Upper lobe of right lung (tissue), 1 donor: ENCODE data around the gene TMPRSS11E. TPM values are rescaled to one million over a fixed set of nuclear protein-coding genes. Genes with fewer than 3 reads are reported as not detected.

Experiments used
- ATAC-seq: fragments of 200-7000 bp; cut with Tn5 transposase; one replicate; pipeline ENCODE4 v1.9.1; 2020; ENCODE audit warnings: mild to moderate bottlenecking, moderate library complexity
- DNase-seq: peaks from one replicate; pipeline ENCODE4 v3.0.0-alpha.2; 2020
- H3K27ac ChIP-seq: fragments of 200-600 bp; one replicate; pipeline ENCODE4 v1.8.0; 2022
- H3K27me3 ChIP-seq: fragments of 200-600 bp; one replicate; pipeline ENCODE4 v1.8.0; 2022; ENCODE audit warnings: mild to moderate bottlenecking
- H3K36me3 ChIP-seq: fragments of 200-600 bp; one replicate; pipeline ENCODE4 v1.8.0; 2022
- H3K4me1 ChIP-seq: fragments of 200-600 bp; one replicate; pipeline ENCODE4 v1.8.0; 2022
- H3K4me3 ChIP-seq: fragments of 200-600 bp; one replicate; pipeline ENCODE4 v1.8.0; 2022; ENCODE audit warnings: mild to moderate bottlenecking
- H3K9me3 ChIP-seq: fragments of 200-600 bp; one replicate; pipeline ENCODE4 v1.8.0; 2022
- intact Hi-C: fragments of 100-400 bp; cut with DNase I; formaldehyde crosslinking; loops from one replicate; pipeline ENCODE4 v1.11.0; 2022
- total RNA-seq: library from RNA; stranded (reverse); fragmentation: NEBNext Ultra II Directional; extraction: Animal tissue kit (Norgen Biotek cat#: 25700); gene quantifications from one replicate; pipeline ENCODE4 v1.2.1, GENCODE V29; 2021
- TF ChIP-seq, protein P1 (sequence below): fragments of 200-600 bp; IDR thresholded peaks from one replicate; pipeline ENCODE4 v1.8.0; 2022; ENCODE audit warnings: antibody characterized with exemption
- donor health status: DM: no; HTN: yes; CAD: no; lungs with severe emphysema.

The TMPRSS11E gene
- total RNA-seq, 1 donor from 2014 or later: not detected

GRCh38 chr4:68451246-68452211 lies 4.3 kb downstream of the TMPRSS11E start:
- Histone ChIP-seq H3K4me1 (no peaks in the 10 kb centered on the region), H3K27ac (no peak overlapping the region), H3K4me3 (no peak overlapping the region), H3K9me3 (no peaks in the 10 kb centered on the region), H3K27me3 (no peaks in the 10 kb centered on the region), H3K36me3 (no peaks in the 10 kb centered on the region)
- DNase-seq (no peak), ATAC-seq (no peak)
- TF ChIP-seq, protein P1, sequence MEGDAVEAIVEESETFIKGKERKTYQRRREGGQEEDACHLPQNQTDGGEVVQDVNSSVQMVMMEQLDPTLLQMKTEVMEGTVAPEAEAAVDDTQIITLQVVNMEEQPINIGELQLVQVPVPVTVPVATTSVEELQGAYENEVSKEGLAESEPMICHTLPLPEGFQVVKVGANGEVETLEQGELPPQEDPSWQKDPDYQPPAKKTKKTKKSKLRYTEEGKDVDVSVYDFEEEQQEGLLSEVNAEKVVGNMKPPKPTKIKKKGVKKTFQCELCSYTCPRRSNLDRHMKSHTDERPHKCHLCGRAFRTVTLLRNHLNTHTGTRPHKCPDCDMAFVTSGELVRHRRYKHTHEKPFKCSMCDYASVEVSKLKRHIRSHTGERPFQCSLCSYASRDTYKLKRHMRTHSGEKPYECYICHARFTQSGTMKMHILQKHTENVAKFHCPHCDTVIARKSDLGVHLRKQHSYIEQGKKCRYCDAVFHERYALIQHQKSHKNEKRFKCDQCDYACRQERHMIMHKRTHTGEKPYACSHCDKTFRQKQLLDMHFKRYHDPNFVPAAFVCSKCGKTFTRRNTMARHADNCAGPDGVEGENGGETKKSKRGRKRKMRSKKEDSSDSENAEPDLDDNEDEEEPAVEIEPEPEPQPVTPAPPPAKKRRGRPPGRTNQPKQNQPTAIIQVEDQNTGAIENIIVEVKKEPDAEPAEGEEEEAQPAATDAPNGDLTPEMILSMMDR: no peak
- intact Hi-C loops: no loop called here

- no peak for DNase-seq
- no peak overlapping the region for H3K27ac ChIP-seq
- intact Hi-C loops: no loop called here
- TF ChIP-seq, protein P1: no peak
- H3K9me3 ChIP-seq: no peaks in the 10 kb centered on the region
- H3K36me3 ChIP-seq: no peaks in the 10 kb centered on the region
- no peak for ATAC-seq
- H3K27me3 ChIP-seq: no peaks in the 10 kb centered on the region
- H3K4me3 ChIP-seq: no peak overlapping the region
- H3K4me1 ChIP-seq: no peaks in the 10 kb centered on the region
Measured at GRCh38 chr4:68460085-68460484, 12.8 kb downstream of the TMPRSS11E start.

DNA sequence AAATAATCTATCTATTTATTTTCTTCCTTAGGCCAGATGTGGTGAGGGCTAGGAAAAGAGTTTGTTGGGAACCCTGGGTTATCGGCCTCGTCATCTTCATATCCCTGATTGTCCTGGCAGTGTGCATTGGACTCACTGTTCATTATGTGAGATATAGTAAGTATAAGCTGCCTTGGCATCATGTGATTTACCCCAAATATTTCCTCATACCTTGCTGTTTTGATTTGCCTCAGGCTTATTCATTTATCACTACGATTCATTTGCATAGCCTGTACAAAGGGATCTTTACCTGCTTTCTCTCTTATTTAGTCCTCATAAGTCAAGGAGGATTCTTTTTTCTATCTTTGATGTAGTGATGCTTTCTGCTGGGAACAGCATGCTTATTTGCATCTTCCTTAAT lies 14.5 kb downstream of the TMPRSS11E start:
- ATAC-seq: no peak
- no peaks in the 10 kb centered on the region for H3K9me3 ChIP-seq
- intact Hi-C loops: no loop called here

DNA sequence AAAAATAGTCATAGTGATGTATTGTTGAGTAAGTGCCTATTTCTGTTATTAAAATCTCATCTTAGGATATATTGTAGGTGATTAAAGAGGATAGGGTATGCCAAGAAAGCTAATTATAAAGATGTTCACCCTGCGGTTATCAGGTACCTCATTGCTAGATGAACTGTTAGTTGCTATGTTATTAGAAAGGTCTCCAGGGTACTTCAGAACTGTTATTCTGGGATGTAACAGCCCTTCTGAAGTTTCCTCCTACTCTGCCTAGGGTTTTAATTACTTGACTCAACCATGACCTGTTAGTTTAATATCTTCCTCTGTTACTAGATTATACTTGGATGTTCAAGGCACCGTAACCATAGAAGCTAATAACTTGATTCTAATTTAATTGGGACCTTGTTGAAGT lies 15.4 kb downstream of the TMPRSS11E start:
- Histone ChIP-seq H3K27ac (no peak overlapping the region), H3K36me3 (no peaks in the 10 kb centered on the region), H3K4me1 (no peaks in the 10 kb centered on the region), H3K9me3 (no peaks in the 10 kb centered on the region), H3K4me3 (no peak overlapping the region), H3K27me3 (no peaks in the 10 kb centered on the region)
- TF ChIP-seq, protein P1: no peak
- no peak for ATAC-seq
- intact Hi-C loops: no loop called here
- no peak for DNase-seq

More for the DNA sequence above, 14.5 kb downstream of the TMPRSS11E start:
- Histone ChIP-seq H3K4me1 (no peaks in the 10 kb centered on the region), H3K27ac (no peak overlapping the region), H3K36me3 (no peaks in the 10 kb centered on the region), H3K27me3 (no peaks in the 10 kb centered on the region), H3K4me3 (no peak overlapping the region)
- TF ChIP-seq, protein P1: no peak
- no peak for DNase-seq

DNA sequence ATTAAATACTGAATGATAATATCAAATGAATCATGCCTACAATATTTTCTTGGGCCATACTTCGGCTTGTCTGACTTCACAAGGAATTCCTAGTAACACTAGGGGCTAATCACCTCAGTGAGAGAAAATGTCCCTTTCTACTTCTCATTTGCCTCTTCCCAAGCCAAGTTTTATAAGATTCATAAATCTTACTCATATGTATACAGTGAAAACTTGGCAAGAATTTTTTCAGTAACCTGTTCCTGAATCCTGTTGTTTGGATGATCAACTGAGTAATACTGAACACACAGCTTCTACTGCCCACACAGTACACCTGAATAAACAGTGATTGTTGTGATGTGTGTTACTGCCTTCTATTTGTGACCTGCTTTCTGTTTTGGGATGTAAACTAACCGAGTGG lies 16.5 kb downstream of the TMPRSS11E start:
- no peaks in the 10 kb centered on the region for H3K27me3 ChIP-seq
- TF ChIP-seq, protein P1: no peak
- H3K4me3 ChIP-seq: no peak overlapping the region
- no peak for DNase-seq
- ATAC-seq: no peak
- H3K36me3 ChIP-seq: no peaks in the 10 kb centered on the region
- no peaks in the 10 kb centered on the region for H3K4me1 ChIP-seq
- intact Hi-C loops: no loop called here
- no peak overlapping the region for H3K27ac ChIP-seq
- no peaks in the 10 kb centered on the region for H3K9me3 ChIP-seq
